H9 (cell line): ENCODE results near the gene PLEKHJ1. TPM values are rescaled to one million over a fixed set of nuclear protein-coding genes. Genes with fewer than 3 reads are reported as not detected.
A peak's percentile ranks its signal among the peaks of the same experiment; 100 is the strongest.

ENCODE experiments used
- DNase-seq: peaks from one replicate; pipeline ENCODE4 v3.0.0-alpha.2; 2017
- H2AFZ ChIP-seq: one replicate; pipeline ENCODE4 v1.6.1; 2013; ENCODE audit warnings: mild to moderate bottlenecking, low read length, control low read depth, moderate library complexity
- H2AK5ac ChIP-seq: 2 replicates; pipeline ENCODE4 v1.6.1; 2013; ENCODE audit warnings: low read length, control low read depth, mixed read lengths; ENCODE audit not compliant: insufficient read length
- H2BK120ac ChIP-seq: one replicate; pipeline ENCODE4 v1.6.1; 2013; ENCODE audit warnings: low read depth, mild to moderate bottlenecking, low read length, control low read depth, inconsistent platforms; ENCODE audit not compliant: poor library complexity, severe bottlenecking
- H2BK12ac ChIP-seq: 2 replicates; pipeline ENCODE4 v1.6.1; 2013; ENCODE audit warnings: low read length, control low read depth, mixed read lengths, low read depth; ENCODE audit not compliant: insufficient read length
- H2BK15ac ChIP-seq: 2 replicates; pipeline ENCODE4 v1.6.1; 2013; ENCODE audit warnings: low read depth, low read length, control low read depth
- H2BK20ac ChIP-seq: one replicate; pipeline ENCODE4 v1.6.1; 2013; ENCODE audit warnings: low read depth, mild to moderate bottlenecking, low read length, control low read depth, inconsistent platforms; ENCODE audit not compliant: poor library complexity, severe bottlenecking
- H2BK5ac ChIP-seq: 2 replicates; pipeline ENCODE4 v1.6.1; 2013; ENCODE audit warnings: low read length, control low read depth, mixed read lengths; ENCODE audit not compliant: insufficient read length
- H3K14ac ChIP-seq: 2 replicates; pipeline ENCODE4 v1.6.1; 2013; ENCODE audit warnings: low read length, control low read depth; ENCODE audit not compliant: insufficient read depth
- H3K18ac ChIP-seq: 2 replicates; pipeline ENCODE4 v1.6.1; 2013; ENCODE audit warnings: low read depth, mild to moderate bottlenecking, mixed read lengths, low read length, control low read depth; ENCODE audit not compliant: insufficient read length
- H3K23ac ChIP-seq: 2 replicates; pipeline ENCODE4 v1.6.1; 2013; ENCODE audit warnings: low read length, control low read depth, mixed read lengths, low read depth; ENCODE audit not compliant: insufficient read length
- H3K23me2 ChIP-seq: 2 replicates; pipeline ENCODE4 v1.6.1; 2013; ENCODE audit warnings: low read depth, mild to moderate bottlenecking, mixed read lengths, low read length, control low read depth; ENCODE audit not compliant: insufficient read length, poor library complexity, severe bottlenecking
- H3K27ac ChIP-seq: 2 replicates; pipeline ENCODE4 v1.5.1; 2013; ENCODE audit warnings: low read length, control low read depth, mixed read lengths, low read depth; ENCODE audit not compliant: insufficient read length
- H3K27me3 ChIP-seq: 2 replicates; pipeline ENCODE4 v1.6.1; 2013; ENCODE audit warnings: low read length, control low read depth, inconsistent platforms; ENCODE audit not compliant: insufficient read depth
- H3K4ac ChIP-seq: 2 replicates; pipeline ENCODE4 v1.6.1; 2013; ENCODE audit warnings: low read depth, mild to moderate bottlenecking, control low read depth, inconsistent platforms, low read length, moderate library complexity
- H3K4me1 ChIP-seq: 2 replicates; pipeline ENCODE4 v1.6.1; 2013; ENCODE audit warnings: low read length, control low read depth, inconsistent platforms; ENCODE audit not compliant: insufficient read depth
- H3K4me2 ChIP-seq: 2 replicates; pipeline ENCODE4 v1.6.1; 2013; ENCODE audit warnings: low read length, control low read depth, mixed read lengths; ENCODE audit not compliant: insufficient read length, insufficient read depth
- H3K56ac ChIP-seq: 2 replicates; pipeline ENCODE4 v1.6.1; 2013; ENCODE audit warnings: low read depth, mild to moderate bottlenecking, mixed read lengths, low read length, control low read depth; ENCODE audit not compliant: insufficient read length
- H3K79me1 ChIP-seq: 2 replicates; pipeline ENCODE4 v1.6.1; 2013; ENCODE audit warnings: low read depth, mild to moderate bottlenecking, moderate library complexity, low read length, control low read depth, inconsistent platforms; ENCODE audit not compliant: insufficient read depth, poor library complexity, severe bottlenecking
- H3K79me2 ChIP-seq: 2 replicates; pipeline ENCODE4 v1.6.1; 2013; ENCODE audit warnings: low read length, control low read depth, inconsistent platforms; ENCODE audit not compliant: insufficient read depth
- H3K9ac ChIP-seq: 2 replicates; pipeline ENCODE4 v1.6.1; 2013; ENCODE audit warnings: low read length, control low read depth, mixed read lengths; ENCODE audit not compliant: insufficient read length; ENCODE audit errors: extremely low read depth
- H3K9me3 ChIP-seq: one replicate; pipeline ENCODE4 v1.6.1; 2013; ENCODE audit warnings: low read depth, low read length, inconsistent platforms; ENCODE audit not compliant: control insufficient read depth
- H3T11ph ChIP-seq: one replicate; pipeline ENCODE4 v1.6.1; 2013; ENCODE audit warnings: mild to moderate bottlenecking, low read length, control low read depth, inconsistent platforms
- H4K20me1 ChIP-seq: one replicate; pipeline ENCODE4 v1.6.1; 2013; ENCODE audit not compliant: control insufficient read depth, insufficient read length, insufficient read depth
- H4K5ac ChIP-seq: 2 replicates; pipeline ENCODE4 v1.6.1; 2013; ENCODE audit warnings: low read depth, mild to moderate bottlenecking, mixed read lengths, low read length, control low read depth; ENCODE audit not compliant: insufficient read length
- H4K8ac ChIP-seq: replicated peaks from 2 replicates; pipeline ENCODE4 v1.6.1; 2013; ENCODE audit warnings: low read length, control low read depth, mixed read lengths, low read depth; ENCODE audit not compliant: insufficient read length
- H4K91ac ChIP-seq: 2 replicates; pipeline ENCODE4 v1.6.1; 2013; ENCODE audit warnings: low read depth, mild to moderate bottlenecking, moderate library complexity, mixed read lengths, low read length, control low read depth; ENCODE audit not compliant: insufficient read length
- H3K27ac Mint-ChIP-seq, 3 experiments: 2 replicates in 2 of 3; 3 replicates in 1 of 3; pipeline ENCODE4 v1.8.0; 2020 to 2021; ENCODE audit warnings: mixed read lengths in 3 of 3, mild to moderate bottlenecking in 1 of 3, moderate library complexity in 1 of 3
- H3K27me3 Mint-ChIP-seq: 2 replicates; pipeline ENCODE4 v1.8.0; 2021; ENCODE audit warnings: low read depth, mild to moderate bottlenecking, moderate library complexity, mixed read lengths
- H3K36me3 Mint-ChIP-seq, 3 experiments: 2 replicates in 2 of 3; 3 replicates in 1 of 3; pipeline ENCODE4 v1.8.0; 2020 to 2021; ENCODE audit warnings: low read depth in 3 of 3, mixed read lengths in 3 of 3; ENCODE audit not compliant: insufficient read depth in 1 of 3
- H3K4me1 Mint-ChIP-seq, 2 experiments: 2 replicates each; pipeline ENCODE4 v1.8.0; 2020; ENCODE audit warnings: mixed read lengths in 2 of 2
- H3K4me3 Mint-ChIP-seq, 2 experiments: 2 replicates in 1 of 2; 3 replicates in 1 of 2; pipeline ENCODE4 v1.8.0; 2020 to 2021; ENCODE audit warnings: mild to moderate bottlenecking in 2 of 2, mixed read lengths in 2 of 2, moderate library complexity in 1 of 2
- H3K9me3 Mint-ChIP-seq, 2 experiments: 2 replicates in 1 of 2; 3 replicates in 1 of 2; pipeline ENCODE4 v1.8.0; 2020; ENCODE audit warnings: mild to moderate bottlenecking in 2 of 2, mixed read lengths in 2 of 2, moderate library complexity in 1 of 2
- WGBS: extraction: QIAGEN DNeasy Blood & Tissue Kit; methylation state at CpG from one replicate; pipeline ENCODE4 v1.1.7; 2013; ENCODE audit warnings: missing lambda C conversion rate, low lambda C conversion rate, mixed read lengths; ENCODE audit not compliant: insufficient read length; ENCODE audit errors: extremely low coverage; 5-methylcytosine and 5-hydroxymethylcytosine counted together
- total RNA-seq: library from RNA; stranded (reverse); gene quantifications from 2 replicates; pipeline ENCODE4 v1.2.1, GENCODE V29; 2021
- TF ChIP-seq, protein P1 (sequence below): fragments of 200-600 bp; sonication (generic); conservative IDR thresholded peaks from 3 replicates; pipeline ENCODE4 v1.8.0; 2021; ENCODE audit warnings: antibody characterized with exemption, mild to moderate bottlenecking

Gene PLEKHJ1
- total RNA-seq, 1 experiment from 2014 or later: 139 TPM

GRCh38 chr19:2255982-2256685 lies 20.0 kb upstream of the PLEKHJ1 start, which contains the start of gene JSRP1:
TSS of gene JSRP1 (minus strand) at chr19:2256417. CDS start at chr19:2255314, 1,103 bp downstream.
- Histone ChIP-seq H3K27ac (no peak within 1 kb of the TSS), H3T11ph (no peak within 1 kb of the TSS), H3K9me3 (no peaks in the 10 kb centered on the region), H3K4me1 (no peaks in the 10 kb centered on the region), H3K4me2 (no peak within 1 kb of the TSS), H3K9ac (no peak within 1 kb of the TSS), H2BK15ac (no peak within 1 kb of the TSS), H3K79me1 (no peaks in the 10 kb centered on the region), H3K27me3 (no peaks in the 10 kb centered on the region; the same call in 1 of the 2 replicates), H2BK20ac (no peak within 1 kb of the TSS), H3K18ac (peak within 1 kb of the TSS; percentile 29), H4K91ac (no peak within 1 kb of the TSS), H3K56ac (no peak within 1 kb of the TSS), H3K23me2 (peaks cover 10% of the 10 kb centered on the region), H4K8ac (no peak within 1 kb of the TSS), H3K79me2 (no peaks in the 10 kb centered on the region), H4K20me1 (no peaks in the 10 kb centered on the region), H2AFZ (no peak within 1 kb of the TSS), H4K5ac (no peak within 1 kb of the TSS), H3K14ac (no peak within 1 kb of the TSS; the same call in 1 of the 2 replicates), H2AK5ac (no peak within 1 kb of the TSS), H2BK12ac (no peak within 1 kb of the TSS), H3K23ac (no peak within 1 kb of the TSS), H3K4ac (no peak within 1 kb of the TSS), H2BK5ac (no peak within 1 kb of the TSS), H2BK120ac (no peak within 1 kb of the TSS)
- Mint-ChIP-seq H3K4me3 (no peak within 1 kb of the TSS; a peak in 1 of 5 replicates), H3K27ac (peak within 1 kb of the TSS in 1 of 3 experiments; percentile 35; a peak in 1 of 7 replicates), H3K4me1 (peaks cover 4% of the 10 kb centered on the region in 2 experiments), H3K36me3 (no peaks in the 10 kb centered on the region; a peak in 1 of 7 replicates), H3K27me3 (peaks cover 26% of the 10 kb centered on the region), H3K9me3 (no peaks in the 10 kb centered on the region)
- DNase-seq: no peak
- TF ChIP-seq, protein P1, sequence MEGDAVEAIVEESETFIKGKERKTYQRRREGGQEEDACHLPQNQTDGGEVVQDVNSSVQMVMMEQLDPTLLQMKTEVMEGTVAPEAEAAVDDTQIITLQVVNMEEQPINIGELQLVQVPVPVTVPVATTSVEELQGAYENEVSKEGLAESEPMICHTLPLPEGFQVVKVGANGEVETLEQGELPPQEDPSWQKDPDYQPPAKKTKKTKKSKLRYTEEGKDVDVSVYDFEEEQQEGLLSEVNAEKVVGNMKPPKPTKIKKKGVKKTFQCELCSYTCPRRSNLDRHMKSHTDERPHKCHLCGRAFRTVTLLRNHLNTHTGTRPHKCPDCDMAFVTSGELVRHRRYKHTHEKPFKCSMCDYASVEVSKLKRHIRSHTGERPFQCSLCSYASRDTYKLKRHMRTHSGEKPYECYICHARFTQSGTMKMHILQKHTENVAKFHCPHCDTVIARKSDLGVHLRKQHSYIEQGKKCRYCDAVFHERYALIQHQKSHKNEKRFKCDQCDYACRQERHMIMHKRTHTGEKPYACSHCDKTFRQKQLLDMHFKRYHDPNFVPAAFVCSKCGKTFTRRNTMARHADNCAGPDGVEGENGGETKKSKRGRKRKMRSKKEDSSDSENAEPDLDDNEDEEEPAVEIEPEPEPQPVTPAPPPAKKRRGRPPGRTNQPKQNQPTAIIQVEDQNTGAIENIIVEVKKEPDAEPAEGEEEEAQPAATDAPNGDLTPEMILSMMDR: no peak
- WGBS: no CpG with 5 or more reads among the region's 24 CpGs
